Endodermal cell (in vitro differentiated cells): ENCODE measurements around the gene TSPAN9. TPM values are rescaled to one million over a fixed set of nuclear protein-coding genes. Genes with fewer than 3 reads are reported as not detected.

Experiments used
- DNase-seq: peaks from one replicate; pipeline ENCODE4 v3.0.0-alpha.2; 2017
- H3K27ac ChIP-seq: 2 replicates; pipeline ENCODE4 v1.5.1; 2013; ENCODE audit warnings: mild to moderate bottlenecking, low read depth, low read length, moderate library complexity
- H3K27me3 ChIP-seq: 2 replicates; pipeline ENCODE4 v1.6.1; 2013; ENCODE audit warnings: mild to moderate bottlenecking, low read length, moderate library complexity; ENCODE audit not compliant: insufficient read depth, control insufficient read depth, poor library complexity, severe bottlenecking
- H3K36me3 ChIP-seq: 2 replicates; pipeline ENCODE4 v1.7.0; 2013; ENCODE audit warnings: mild to moderate bottlenecking, low read length, moderate library complexity; ENCODE audit not compliant: control insufficient read depth, insufficient read depth
- H3K4me1 ChIP-seq: one replicate; pipeline ENCODE4 v1.7.0; 2013; ENCODE audit warnings: low read length; ENCODE audit not compliant: control insufficient read depth, insufficient read depth
- H3K4me3 ChIP-seq: 2 replicates; pipeline ENCODE4 v1.5.1; 2013; ENCODE audit warnings: mild to moderate bottlenecking, low read length, moderate library complexity
- H3K9ac ChIP-seq: 2 replicates; pipeline ENCODE4 v1.6.1; 2013; ENCODE audit warnings: mild to moderate bottlenecking, low read length, moderate library complexity; ENCODE audit not compliant: poor library complexity, severe bottlenecking; ENCODE audit errors: extremely low read depth
- H3K9me3 ChIP-seq: 2 replicates; pipeline ENCODE4 v1.6.1; 2013; ENCODE audit warnings: mild to moderate bottlenecking, low read length, moderate library complexity; ENCODE audit not compliant: control insufficient read depth
- H3K27ac Mint-ChIP-seq: 2 replicates; pipeline ENCODE4 v1.8.0; 2020; ENCODE audit warnings: mixed read lengths
- H3K27me3 Mint-ChIP-seq: 2 replicates; pipeline ENCODE4 v1.8.0; 2021; ENCODE audit warnings: mild to moderate bottlenecking, mixed read lengths; ENCODE audit not compliant: insufficient read depth
- H3K36me3 Mint-ChIP-seq: 2 replicates; pipeline ENCODE4 v1.8.0; 2020; ENCODE audit warnings: low read depth, mixed read lengths
- H3K4me1 Mint-ChIP-seq: 2 replicates; pipeline ENCODE4 v1.8.0; 2020; ENCODE audit warnings: mixed read lengths
- H3K4me3 Mint-ChIP-seq: 2 replicates; pipeline ENCODE4 v1.8.0; 2020; ENCODE audit warnings: mild to moderate bottlenecking, moderate library complexity, mixed read lengths
- H3K9me3 Mint-ChIP-seq: 2 replicates; pipeline ENCODE4 v1.8.0; 2020; ENCODE audit warnings: mild to moderate bottlenecking, mixed read lengths
- WGBS, 2 experiments: methylation state at CpG; one replicate each; pipeline versions ENCODE4 v1.1.5 to v1.1.7; 2013; ENCODE audit warnings: missing lambda C conversion rate in 2 of 2, mixed read lengths in 1 of 2; ENCODE audit not compliant: insufficient coverage in 1 of 2, insufficient read length in 1 of 2; 5-methylcytosine and 5-hydroxymethylcytosine counted together
- total RNA-seq, 2 donors: library from RNA; stranded (reverse); fragmentation: NEBNext Ultra II Directional in 1 of 2; extraction: Animal tissue kit (Norgen Biotek cat#: 25700) in 1 of 2; gene quantifications; 2 replicates in 1 of 2; 3 replicates in 1 of 2; pipeline ENCODE4 v1.2.1, GENCODE V29; 2021
- TF ChIP-seq, protein P1 (sequence below): fragments of 200-600 bp; sonication (generic); conservative IDR thresholded peaks from 2 replicates; pipeline ENCODE4 v1.5.0; 2021; ENCODE audit warnings: antibody characterized with exemption, mild to moderate bottlenecking

TSPAN9 gene
- total RNA-seq, 2 donors from 2014 or later = 31.9 to 80.8 TPM

DNA sequence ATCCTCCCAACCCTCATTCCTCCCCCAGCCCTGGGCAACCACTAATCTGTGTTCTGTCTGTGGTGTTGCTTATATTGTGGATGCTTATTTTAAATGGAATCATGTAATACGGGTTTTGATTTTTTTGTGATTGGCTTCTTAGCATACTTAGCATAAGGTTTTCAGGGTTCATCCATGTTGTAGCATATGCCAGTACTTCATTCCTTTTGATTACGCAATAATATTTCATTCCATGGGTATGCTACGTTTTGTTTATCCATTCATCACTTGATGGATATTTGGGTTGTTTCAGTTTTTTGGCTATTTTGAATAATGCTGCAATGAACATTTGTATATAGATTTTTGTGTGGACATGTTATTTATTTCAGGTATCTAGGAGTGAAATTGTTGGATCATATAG, 82.9 kb downstream of the TSPAN9 start:
- H3K36me3 Mint-ChIP-seq = peaks cover 45% of the 10 kb centered on the region
- TF ChIP-seq, protein P1, sequence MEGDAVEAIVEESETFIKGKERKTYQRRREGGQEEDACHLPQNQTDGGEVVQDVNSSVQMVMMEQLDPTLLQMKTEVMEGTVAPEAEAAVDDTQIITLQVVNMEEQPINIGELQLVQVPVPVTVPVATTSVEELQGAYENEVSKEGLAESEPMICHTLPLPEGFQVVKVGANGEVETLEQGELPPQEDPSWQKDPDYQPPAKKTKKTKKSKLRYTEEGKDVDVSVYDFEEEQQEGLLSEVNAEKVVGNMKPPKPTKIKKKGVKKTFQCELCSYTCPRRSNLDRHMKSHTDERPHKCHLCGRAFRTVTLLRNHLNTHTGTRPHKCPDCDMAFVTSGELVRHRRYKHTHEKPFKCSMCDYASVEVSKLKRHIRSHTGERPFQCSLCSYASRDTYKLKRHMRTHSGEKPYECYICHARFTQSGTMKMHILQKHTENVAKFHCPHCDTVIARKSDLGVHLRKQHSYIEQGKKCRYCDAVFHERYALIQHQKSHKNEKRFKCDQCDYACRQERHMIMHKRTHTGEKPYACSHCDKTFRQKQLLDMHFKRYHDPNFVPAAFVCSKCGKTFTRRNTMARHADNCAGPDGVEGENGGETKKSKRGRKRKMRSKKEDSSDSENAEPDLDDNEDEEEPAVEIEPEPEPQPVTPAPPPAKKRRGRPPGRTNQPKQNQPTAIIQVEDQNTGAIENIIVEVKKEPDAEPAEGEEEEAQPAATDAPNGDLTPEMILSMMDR = no peak
- Histone ChIP-seq H3K9ac (no peak overlapping the region), H3K4me1 (peaks cover 2% of the 10 kb centered on the region), H3K9me3 (peaks cover 23% of the 10 kb centered on the region), H3K36me3 (no peaks in the 10 kb centered on the region), H3K27me3 (no peaks in the 10 kb centered on the region), H3K27ac (no peak overlapping the region), H3K4me3 (no peak overlapping the region)
- no peak overlapping the region for H3K4me3 Mint-ChIP-seq
- peaks cover 20% of the 10 kb centered on the region for H3K9me3 Mint-ChIP-seq
- H3K4me1 Mint-ChIP-seq = peaks cover 34% of the 10 kb centered on the region
- WGBS, 2 experiments = 86 to 95% methylated on average over 1 to 3 of the region's 3 CpGs
- H3K27ac Mint-ChIP-seq = no peak overlapping the region
- DNase-seq = no peak
- no peaks in the 10 kb centered on the region for H3K27me3 Mint-ChIP-seq

DNA sequence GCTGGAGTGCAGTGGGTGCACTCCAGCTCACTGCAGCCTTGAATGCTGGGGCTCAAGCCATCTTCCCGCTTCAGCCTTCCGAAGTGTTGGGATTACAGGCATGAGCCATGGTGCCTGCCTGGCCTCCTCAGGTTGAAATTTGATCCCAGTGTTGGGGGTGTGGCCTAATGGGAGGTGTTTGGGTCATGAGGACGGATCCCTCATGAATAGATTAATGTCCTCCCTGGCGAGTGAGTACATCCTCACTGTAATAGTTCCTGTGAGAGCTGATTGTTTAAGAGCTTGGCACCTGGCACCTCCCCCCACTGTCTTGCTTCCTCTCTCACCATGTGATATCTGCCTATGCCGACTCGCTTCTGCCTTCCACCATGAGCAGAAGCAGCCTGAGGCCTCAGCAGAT, 84.7 kb downstream of the TSPAN9 start:
- WGBS, 2 experiments = 85 to 100% methylated on average over 2 to 6 of the region's 6 CpGs

DNA sequence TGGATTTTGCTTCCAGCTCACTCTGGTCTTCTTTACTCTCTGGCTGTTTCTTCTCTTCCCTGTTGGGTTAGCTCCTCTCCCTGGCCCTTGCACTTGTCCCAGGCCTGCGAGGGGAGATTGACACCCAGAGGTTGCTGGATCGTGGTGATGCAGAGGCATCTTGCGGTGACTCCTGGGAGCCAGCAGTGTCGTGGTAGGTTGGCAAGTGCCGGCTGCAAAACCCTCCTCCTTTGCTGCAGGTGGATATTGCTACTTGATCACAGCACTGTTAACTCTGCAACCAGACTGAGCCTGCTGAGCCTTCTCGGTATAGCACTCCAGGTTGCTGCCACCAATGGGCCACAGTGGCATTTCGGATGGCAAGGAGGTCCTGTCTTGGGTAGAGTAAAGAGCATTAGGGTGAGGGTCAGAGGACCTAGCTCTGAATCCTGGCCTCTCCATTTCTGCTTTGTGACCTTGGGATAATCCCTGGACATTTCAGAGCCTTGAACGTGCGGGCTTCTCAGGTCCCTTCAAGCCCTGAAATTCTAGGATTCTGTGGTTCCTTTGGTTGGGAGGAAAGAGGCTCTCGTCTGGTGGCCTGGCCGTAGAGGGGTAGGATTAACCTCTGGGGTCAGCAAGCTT, 87.4 kb downstream of the TSPAN9 start:
- Mint-ChIP-seq H3K4me1 (peaks cover 39% of the 10 kb centered on the region), H3K9me3 (peaks cover 17% of the 10 kb centered on the region), H3K4me3 (no peak overlapping the region), H3K27me3 (no peaks in the 10 kb centered on the region), H3K36me3 (peaks cover 23% of the 10 kb centered on the region), H3K27ac (peak overlapping the region; percentile 36)
- DNase-seq = no peak
- Histone ChIP-seq H3K9ac (no peak overlapping the region), H3K4me3 (no peak overlapping the region), H3K27ac (no peak overlapping the region), H3K4me1 (peaks cover 2% of the 10 kb centered on the region), H3K9me3 (peaks cover 23% of the 10 kb centered on the region), H3K36me3 (no peaks in the 10 kb centered on the region), H3K27me3 (no peaks in the 10 kb centered on the region)
- TF ChIP-seq, protein P1 = peak; percentile 26
- WGBS, 2 experiments = 85 to 100% methylated on average over 7 to 11 of the region's 11 CpGs

More for the DNA sequence above, 84.7 kb downstream of the TSPAN9 start:
- Mint-ChIP-seq H3K27me3 (no peaks in the 10 kb centered on the region), H3K9me3 (peaks cover 20% of the 10 kb centered on the region), H3K36me3 (peaks cover 39% of the 10 kb centered on the region), H3K27ac (no peak overlapping the region), H3K4me1 (peaks cover 28% of the 10 kb centered on the region), H3K4me3 (no peak overlapping the region)
- peaks cover 2% of the 10 kb centered on the region for H3K4me1 ChIP-seq
- H3K9me3 ChIP-seq = peaks cover 23% of the 10 kb centered on the region
- no peak overlapping the region for H3K9ac ChIP-seq
- H3K27me3 ChIP-seq = no peaks in the 10 kb centered on the region
- H3K4me3 ChIP-seq = peak overlapping the region; percentile 26
- TF ChIP-seq, protein P1 = no peak
- no peak overlapping the region for H3K27ac ChIP-seq
- DNase-seq = peak; percentile 80
- no peaks in the 10 kb centered on the region for H3K36me3 ChIP-seq
